Loucy (cell line): Measurements from ENCODE around the gene RPL7L1.

Source experiments
- CTCF ChIP-seq: fragments of 200-600 bp; sonication (generic); conservative IDR thresholded peaks from 2 replicates; pipeline ENCODE4 v1.5.1; 2014; ENCODE audit warnings: mild to moderate bottlenecking, antibody characterized with exemption, low read length
- EZH2phosphoT487 ChIP-seq: fragments of 200-600 bp; IDR thresholded peaks from 2 replicates; pipeline ENCODE4 v1.6.1; 2018; ENCODE audit warnings: antibody characterized with exemption, mild to moderate bottlenecking, moderate library complexity, borderline replicate concordance

GRCh38 chr6:42932412-42932811, 53.0 kb downstream of the RPL7L1 start:
- TF ChIP-seq CTCF (no peak), EZH2phosphoT487 (no peak)
